ENCODE data around the gene PTPRR.

PTPRR gene

DNA sequence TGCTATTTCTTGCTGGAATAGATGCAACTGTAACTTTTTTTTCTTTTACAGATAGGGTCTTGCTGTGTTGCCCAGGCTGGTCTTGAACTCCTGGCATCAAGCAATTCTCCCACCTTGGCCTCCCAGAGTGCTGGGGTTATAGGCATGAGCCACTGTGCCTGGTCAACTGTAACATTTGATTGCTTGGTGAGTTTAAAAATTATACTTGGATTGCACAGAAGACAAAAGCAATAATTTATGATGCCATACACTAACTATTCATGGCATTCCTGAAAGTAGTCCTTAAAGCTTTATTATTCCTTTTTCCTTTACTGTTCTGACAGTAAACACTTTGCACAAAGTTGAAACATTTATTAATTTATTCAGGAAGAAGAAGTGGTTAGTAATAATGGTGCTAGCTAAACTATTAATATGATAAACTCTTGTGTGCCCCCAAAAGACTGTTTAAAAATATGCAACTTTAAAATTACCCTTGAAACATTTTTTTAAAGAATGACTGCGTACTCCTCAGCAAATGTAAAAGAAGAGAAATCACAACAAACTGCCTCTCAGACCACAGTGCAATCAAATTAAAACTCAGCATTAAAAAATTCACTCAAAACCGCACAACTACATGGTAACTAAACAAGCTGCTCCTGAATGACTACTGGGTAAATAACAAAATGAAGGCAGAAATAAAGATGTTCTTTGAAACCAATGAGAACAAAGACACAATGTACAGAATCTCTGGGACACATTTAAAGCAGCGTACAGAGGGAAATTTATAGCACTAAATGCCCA is 291.6 kb downstream of the PTPRR start:
- Histone ChIP-seq H2AFZ (ENCODE audit: low read depth, low read length, severe bottlenecking) (no peak overlapping the region), H3F3A (ENCODE audit: insufficient read depth) (no peaks in the 10 kb centered on the region), H3K9me2 (replicated peaks; ENCODE audit: insufficient read depth, low read length) (no peaks in the 10 kb centered on the region), H4K20me1 (ENCODE audit: low read depth, low read length) (no peaks in the 10 kb centered on the region), H3K27ac (ENCODE audit: low read depth, low read length) (no peak overlapping the region), H3K9ac (ENCODE audit: low read length) (no peak overlapping the region), H3K4me2 (ENCODE audit: low read depth, low read length, poor library complexity, severe bottlenecking) (no peak overlapping the region), H3K36me3 (ENCODE audit: low read length) (no peaks in the 10 kb centered on the region), H3K9me3 (ENCODE audit: insufficient read depth, low read length) (no peaks in the 10 kb centered on the region), H3K79me2 (ENCODE audit: insufficient read depth, low read length) (no peaks in the 10 kb centered on the region), H3K27me3 (ENCODE audit: low read length) (no peaks in the 10 kb centered on the region), H3K4me3 (ENCODE audit: insufficient read depth, low read length, poor library complexity, severe bottlenecking) (no peak overlapping the region)
- TF ChIP-seq EZH2phosphoT487 (conservative IDR thresholded peaks at IDR 0.05; ENCODE audit: low read length), result no peak

GRCh38 chr12:70627677-70628076 is 292.9 kb downstream of the PTPRR start:
- H3K4me3 ChIP-seq (ENCODE audit: insufficient read depth, low read length, poor library complexity, severe bottlenecking), result no peak overlapping the region
- TF ChIP-seq CTCF (IDR thresholded peaks at IDR 0.05; ENCODE audit: insufficient read depth, low read length, poor library complexity, severe bottlenecking) (no peak), EZH2phosphoT487 (conservative IDR thresholded peaks at IDR 0.05; ENCODE audit: low read length) (no peak)
- no peaks in the 10 kb centered on the region for H3F3A ChIP-seq (ENCODE audit: insufficient read depth)
- no peaks in the 10 kb centered on the region for H3K9me2 ChIP-seq (replicated peaks; ENCODE audit: insufficient read depth, low read length)
- H2AFZ ChIP-seq (ENCODE audit: low read depth, low read length, severe bottlenecking), result no peak overlapping the region
- no peaks in the 10 kb centered on the region for H3K79me2 ChIP-seq (ENCODE audit: insufficient read depth, low read length)
- no peaks in the 10 kb centered on the region for H4K20me1 ChIP-seq (ENCODE audit: low read depth, low read length)
- H3K4me2 ChIP-seq (ENCODE audit: low read depth, low read length, poor library complexity, severe bottlenecking), result no peak overlapping the region
- no peaks in the 10 kb centered on the region for H3K9me3 ChIP-seq (ENCODE audit: insufficient read depth, low read length)
- no peaks in the 10 kb centered on the region for H3K27me3 ChIP-seq (ENCODE audit: low read length)
- H3K27ac ChIP-seq (ENCODE audit: low read depth, low read length), result no peak overlapping the region
- no peak overlapping the region for H3K9ac ChIP-seq (ENCODE audit: low read length)
- no peaks in the 10 kb centered on the region for H3K36me3 ChIP-seq (ENCODE audit: low read length)

GRCh38 chr12:70626180-70626579 is 294.4 kb downstream of the PTPRR start:
- H3F3A ChIP-seq (ENCODE audit: insufficient read depth), result no peaks in the 10 kb centered on the region
- no peaks in the 10 kb centered on the region for H4K20me1 ChIP-seq (ENCODE audit: low read depth, low read length)

More at GRCh38 chr12:70626180-70626579, 294.4 kb downstream of the PTPRR start:
- Histone ChIP-seq H3K27me3 (ENCODE audit: low read length) (no peaks in the 10 kb centered on the region), H3K4me3 (ENCODE audit: insufficient read depth, low read length, poor library complexity, severe bottlenecking) (no peak overlapping the region), H3K79me2 (ENCODE audit: insufficient read depth, low read length) (no peaks in the 10 kb centered on the region), H3K9ac (ENCODE audit: low read length) (no peak overlapping the region), H3K4me2 (ENCODE audit: low read depth, low read length, poor library complexity, severe bottlenecking) (no peak overlapping the region), H3K36me3 (ENCODE audit: low read length) (no peaks in the 10 kb centered on the region), H3K9me2 (replicated peaks; ENCODE audit: insufficient read depth, low read length) (no peaks in the 10 kb centered on the region), H3K9me3 (ENCODE audit: insufficient read depth, low read length) (no peaks in the 10 kb centered on the region), H2AFZ (ENCODE audit: low read depth, low read length, severe bottlenecking) (no peak overlapping the region), H3K27ac (ENCODE audit: low read depth, low read length) (no peak overlapping the region)
- no peak for TF ChIP-seq EZH2phosphoT487 (conservative IDR thresholded peaks at IDR 0.05; ENCODE audit: low read length)
- no peak for TF ChIP-seq CTCF (IDR thresholded peaks at IDR 0.05; ENCODE audit: insufficient read depth, low read length, poor library complexity, severe bottlenecking)

Data from SU-DHL-6 (cell line).